Fibroblast of the aortic adventitia (primary cell): Measurements from ENCODE around the gene FAM53A. TPM values are rescaled to one million over a fixed set of nuclear protein-coding genes. Genes with fewer than 3 reads are reported as not detected.

ENCODE experiments used
- DNase-seq: peaks from one replicate; pipeline ENCODE4 v3.0.0-alpha.2; 2010; ENCODE audit warnings: low read depth
- H3K4me3 ChIP-seq: 2 replicates; pipeline ENCODE4 v1.5.1; 2011; ENCODE audit warnings: low read depth, mild to moderate bottlenecking, control low read depth, low read length, moderate library complexity
- CTCF ChIP-seq: IDR thresholded peaks from 2 replicates; pipeline ENCODE4 v1.5.1; 2011; ENCODE audit warnings: mild to moderate bottlenecking, low read length, control low read depth, inconsistent platforms; ENCODE audit not compliant: insufficient read depth
- total RNA-seq: library from RNA; depleted of rRNA; stranded (reverse); fragments of >200 nt; gene quantifications from 2 replicates; pipeline ENCODE4 v1.2.3, GENCODE V29; 2012; ENCODE audit warnings: low replicate concordance

FAM53A gene
- total RNA-seq, result 1.6 and 2.5 TPM in 2 replicates

GRCh38 chr4:1683736-1684505, at the start of gene FAM53A:
Gene FAM53A (minus strand): TSS chr4:1684313. CDS start chr4:1668741, 15,572 bp downstream.
- DNase-seq, result peak; percentile 73
- TF ChIP-seq CTCF, result no peak
- peak within 1 kb of the TSS; percentile 66 for H3K4me3 ChIP-seq

GRCh38 chr4:1732911-1733310, 48.8 kb upstream of the FAM53A start:
- DNase-seq, result no peak
- TF ChIP-seq CTCF, result no peak
- H3K4me3 ChIP-seq, result no peak overlapping the region

- no peak for TF ChIP-seq CTCF
- DNase-seq, result no peak
Measured at GRCh38 chr4:1731180-1731579, 47.1 kb upstream of the FAM53A start.

GRCh38 chr4:1730532-1731135, 46.5 kb upstream of the FAM53A start:
- no peak overlapping the region for H3K4me3 ChIP-seq
- no peak for DNase-seq
- TF ChIP-seq CTCF, result no peak

More at GRCh38 chr4:1731180-1731579, 47.1 kb upstream of the FAM53A start:
- no peak overlapping the region for H3K4me3 ChIP-seq

GRCh38 chr4:1728061-1728980, 44.2 kb upstream of the FAM53A start:
- no peak overlapping the region for H3K4me3 ChIP-seq
- no peak for TF ChIP-seq CTCF
- no peak for DNase-seq

GRCh38 chr4:1727117-1728031, 43.3 kb upstream of the FAM53A start:
- no peak overlapping the region for H3K4me3 ChIP-seq
- TF ChIP-seq CTCF, result no peak

More at GRCh38 chr4:1727117-1728031, 43.3 kb upstream of the FAM53A start:
- peak; percentile 62 for DNase-seq
